ENCODE data around the gene GABBR2.

Gene GABBR2

DNA sequence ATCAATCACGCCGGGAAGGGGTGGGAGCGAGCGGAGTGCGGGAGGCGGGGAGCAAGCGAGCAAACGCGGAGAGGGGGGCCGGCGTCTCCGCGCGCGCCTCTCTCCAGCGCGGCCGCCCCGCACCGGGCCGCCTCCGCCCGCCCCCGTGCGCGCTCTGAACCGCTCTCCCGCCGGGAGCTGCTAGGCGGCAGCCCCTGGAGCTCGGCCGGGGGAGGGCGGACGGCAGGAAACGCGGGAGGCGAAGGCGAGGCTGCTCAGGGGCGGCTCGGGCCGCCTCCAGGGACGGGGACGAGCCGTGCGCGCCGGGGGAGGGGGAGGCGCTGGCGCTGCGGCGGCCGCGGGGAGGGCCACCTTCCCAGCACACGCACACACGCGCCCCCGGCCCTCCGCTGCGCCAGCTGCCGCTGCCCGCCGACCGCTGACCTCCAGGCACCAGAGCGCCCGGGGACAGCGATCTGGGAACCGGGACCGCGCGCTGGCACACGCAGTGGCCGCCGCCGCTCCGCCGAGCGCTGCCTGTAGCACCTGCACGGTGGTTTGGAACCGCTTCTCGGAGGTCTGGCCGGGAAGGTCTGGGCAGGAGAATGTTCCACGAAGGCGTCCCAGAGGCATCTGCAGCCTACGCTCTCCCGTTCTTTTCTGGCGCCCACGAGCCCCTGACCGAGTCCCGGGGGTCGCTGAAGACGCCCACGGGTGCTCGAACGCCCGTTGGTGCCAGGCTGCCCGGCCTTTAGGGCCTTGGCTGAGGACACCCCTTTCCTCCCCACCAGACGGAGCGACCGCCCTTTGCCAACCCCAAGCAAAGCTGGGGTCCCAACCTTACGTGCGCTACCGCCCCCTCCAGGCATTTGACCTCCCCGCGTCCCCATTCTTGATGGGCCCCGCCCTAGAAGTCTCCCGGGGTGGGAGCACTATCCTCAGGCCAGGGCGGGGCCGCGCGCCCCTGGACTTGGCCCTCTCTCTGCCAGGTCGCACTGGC is at the start of gene GABBR2:
Gene GABBR2, minus strand, starts transcription at position 3 of the 979 bp plus-strand sequence. CDS start 198 bp downstream, outside the sequence.
- DNase-seq (ENCODE audit: low read depth in 4 of 4, low spot score in 1 of 4), result no peak

DNA sequence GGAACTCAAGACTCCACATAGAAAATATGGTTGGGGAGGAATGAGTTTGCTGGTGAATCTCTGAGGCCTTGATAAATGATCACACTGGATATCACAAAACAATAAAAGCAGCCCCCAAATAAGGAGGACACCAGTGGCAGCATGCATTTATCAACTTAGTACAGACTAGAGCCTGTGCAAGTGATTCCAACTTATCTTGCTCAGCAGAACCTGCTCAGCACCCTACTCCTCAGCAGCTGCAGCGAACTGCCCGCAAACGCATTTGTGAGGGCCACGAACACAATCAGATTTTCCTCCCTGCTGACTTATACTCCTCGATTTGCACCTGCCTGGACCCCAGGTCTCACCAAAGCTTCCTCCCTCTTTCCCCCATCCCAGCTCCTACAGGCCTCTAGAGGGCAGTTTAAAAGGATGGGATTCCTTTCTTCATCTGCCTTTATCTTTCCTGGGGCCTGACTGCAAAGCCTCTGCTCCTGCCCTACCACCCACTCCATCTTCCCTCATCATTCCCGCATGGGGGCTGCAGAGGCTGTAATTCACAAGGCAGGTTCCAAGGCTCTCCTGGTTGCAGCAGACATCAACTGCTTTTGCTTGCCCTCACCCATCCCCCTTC is 46.4 kb upstream of the GABBR2 start:
- no peak for DNase-seq (ENCODE audit: low read depth in 4 of 4, low spot score in 1 of 4)

DNA sequence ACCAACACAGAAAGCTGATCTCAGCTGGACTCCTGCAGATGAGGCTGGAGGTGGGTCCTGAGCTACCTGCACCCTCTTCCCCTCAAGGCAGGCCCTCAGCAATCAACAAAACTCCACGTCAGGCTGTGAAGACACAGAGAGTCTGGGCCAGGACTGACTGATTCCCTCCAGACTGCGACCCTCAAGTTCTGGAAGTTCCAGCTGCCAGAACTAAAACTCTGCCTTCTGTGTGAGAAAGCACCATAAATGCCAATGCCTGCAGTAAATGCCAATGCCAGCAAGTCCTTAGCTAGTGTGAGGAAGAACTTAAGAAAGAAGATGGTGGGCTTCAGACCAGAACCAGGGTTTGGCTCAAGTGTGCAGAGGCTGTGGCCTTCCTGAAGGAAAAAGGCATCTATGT is 42.5 kb upstream of the GABBR2 start:
- DNase-seq (ENCODE audit: low read depth in 4 of 4, low spot score in 1 of 4), result no peak

DNA sequence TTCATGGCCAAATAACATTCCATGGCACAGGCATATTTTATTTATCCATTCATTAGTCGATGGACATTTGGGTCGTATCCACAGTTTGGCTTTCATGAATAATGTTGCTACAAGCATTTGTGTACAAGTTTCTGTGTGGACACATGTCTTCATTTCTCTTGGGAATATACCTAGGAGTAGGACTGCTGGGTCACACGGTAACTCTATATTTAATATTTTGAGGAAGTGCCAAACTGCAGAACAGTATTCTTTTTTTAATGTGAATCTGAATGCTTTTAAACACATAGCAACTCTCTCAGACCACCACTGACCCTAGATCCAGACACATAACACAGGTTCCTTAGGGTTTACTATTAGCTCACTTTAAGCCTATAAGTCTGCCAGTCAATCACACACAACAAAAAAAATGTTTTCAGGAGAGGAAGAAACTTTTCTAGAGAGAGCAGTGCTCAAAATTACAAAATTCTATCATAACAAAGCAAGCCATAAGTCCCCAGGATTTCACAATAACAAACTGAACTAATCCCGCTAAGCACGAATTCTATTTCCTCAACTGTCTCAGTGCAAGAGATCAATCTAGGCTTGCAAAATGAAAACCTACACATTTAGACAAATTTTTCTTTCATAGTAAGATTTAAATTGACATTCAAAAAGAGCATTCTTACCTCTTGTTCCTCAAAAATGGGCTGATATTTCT is 41.8 kb upstream of the GABBR2 start:
- DNase-seq (ENCODE audit: low read depth in 4 of 4, low spot score in 1 of 4), result no peak

DNA sequence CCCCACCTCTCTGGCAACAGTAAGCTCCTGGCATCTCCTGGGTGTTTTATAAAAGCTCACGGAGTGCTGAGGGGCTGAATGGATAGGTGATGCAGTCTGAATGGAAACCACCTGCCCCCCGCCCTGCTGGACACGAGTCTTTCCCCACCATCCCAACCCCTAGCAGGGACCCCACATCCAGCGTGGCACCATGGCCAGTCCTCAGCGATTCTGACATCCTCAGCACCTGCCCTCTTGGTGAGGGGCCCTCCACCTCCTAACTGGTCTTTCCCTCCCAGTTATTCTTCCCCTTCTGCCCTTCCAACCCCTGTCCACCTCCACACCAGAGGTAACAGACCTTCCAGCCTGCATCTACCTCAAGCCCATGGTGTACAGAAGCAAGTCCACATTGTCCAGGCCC is 38.7 kb upstream of the GABBR2 start:
- DNase-seq (ENCODE audit: low read depth in 4 of 4, low spot score in 1 of 4), result no peak

DNA sequence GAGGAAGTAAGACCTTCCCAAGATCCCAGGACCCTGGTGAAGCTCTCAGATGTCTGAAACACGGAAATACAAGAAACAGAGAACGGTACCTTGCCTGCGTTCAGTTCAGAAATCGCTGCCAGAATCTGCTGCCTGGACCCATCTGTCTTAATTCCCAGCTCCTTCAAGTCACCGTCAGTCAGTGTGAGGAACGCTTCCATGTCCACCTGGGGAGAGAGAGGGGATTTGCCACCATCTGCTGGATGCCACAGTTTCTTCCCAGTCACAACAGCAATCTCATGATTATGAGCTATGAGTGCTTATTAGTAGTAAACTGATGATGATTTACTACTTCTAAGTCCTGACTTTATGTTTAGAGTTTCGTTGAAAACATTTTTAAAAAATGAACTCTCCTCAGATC is 36.7 kb upstream of the GABBR2 start:
- no peak for DNase-seq (ENCODE audit: low read depth in 4 of 4, low spot score in 1 of 4)

DNA sequence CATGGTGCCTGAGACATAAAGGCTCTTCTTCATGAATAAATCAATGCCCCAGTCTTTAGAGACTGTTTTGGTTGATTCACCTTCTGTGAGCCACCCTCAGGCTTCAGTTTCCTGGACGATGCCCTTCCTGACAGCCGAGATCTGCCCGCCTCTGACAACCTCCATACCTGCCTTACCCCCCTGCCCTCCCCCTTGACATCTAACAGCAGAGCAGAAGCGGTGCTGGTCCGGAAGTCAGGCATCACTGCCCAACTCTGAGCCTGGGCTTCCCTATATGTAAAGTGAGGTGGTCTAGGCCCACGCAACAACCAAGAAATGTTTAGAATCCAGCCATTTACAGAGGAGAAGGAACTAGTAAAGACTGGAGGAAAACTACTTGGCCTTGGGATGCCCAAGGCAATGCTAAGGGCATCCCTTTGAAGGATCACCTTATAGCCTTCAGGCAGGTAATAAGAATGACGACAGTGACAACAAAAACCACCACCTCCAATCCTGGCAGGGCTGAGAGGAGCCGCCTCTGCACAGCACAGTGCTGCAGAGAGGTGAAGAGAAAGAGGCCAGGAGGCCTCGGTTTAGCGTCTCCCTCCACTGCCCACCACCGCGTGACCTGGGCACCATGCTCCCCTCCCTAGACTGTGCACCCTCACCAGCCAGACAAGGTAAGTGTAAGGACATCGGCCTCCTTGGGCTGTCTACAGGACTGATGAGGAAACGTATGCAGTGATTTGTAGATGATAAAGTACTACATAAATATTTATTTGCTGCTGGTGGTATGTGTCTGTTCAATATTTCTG is 35.3 kb upstream of the GABBR2 start:
- no peak for DNase-seq (ENCODE audit: low read depth in 4 of 4, low spot score in 1 of 4)

DNA sequence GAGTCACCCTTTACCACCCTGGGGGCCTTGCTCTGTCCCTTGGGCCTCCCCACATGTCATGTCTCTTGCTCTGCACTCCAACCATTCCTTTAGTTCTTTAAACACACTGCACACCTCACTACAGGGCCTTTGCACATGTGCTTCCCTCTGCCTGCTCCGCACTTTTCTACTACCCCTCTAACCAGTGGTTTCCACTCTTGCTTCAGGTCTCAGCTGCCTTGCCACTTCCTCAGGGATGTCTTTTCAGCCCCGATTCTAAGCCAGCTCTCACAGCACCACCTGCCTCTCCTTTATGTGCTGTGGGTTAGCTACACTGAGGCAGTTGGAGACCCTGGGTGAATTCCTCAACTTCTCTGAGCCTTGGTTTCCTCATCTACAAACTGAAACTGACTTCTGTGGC is 34.6 kb upstream of the GABBR2 start:
- no peak for DNase-seq (ENCODE audit: low read depth in 4 of 4, low spot score in 1 of 4)

DNA sequence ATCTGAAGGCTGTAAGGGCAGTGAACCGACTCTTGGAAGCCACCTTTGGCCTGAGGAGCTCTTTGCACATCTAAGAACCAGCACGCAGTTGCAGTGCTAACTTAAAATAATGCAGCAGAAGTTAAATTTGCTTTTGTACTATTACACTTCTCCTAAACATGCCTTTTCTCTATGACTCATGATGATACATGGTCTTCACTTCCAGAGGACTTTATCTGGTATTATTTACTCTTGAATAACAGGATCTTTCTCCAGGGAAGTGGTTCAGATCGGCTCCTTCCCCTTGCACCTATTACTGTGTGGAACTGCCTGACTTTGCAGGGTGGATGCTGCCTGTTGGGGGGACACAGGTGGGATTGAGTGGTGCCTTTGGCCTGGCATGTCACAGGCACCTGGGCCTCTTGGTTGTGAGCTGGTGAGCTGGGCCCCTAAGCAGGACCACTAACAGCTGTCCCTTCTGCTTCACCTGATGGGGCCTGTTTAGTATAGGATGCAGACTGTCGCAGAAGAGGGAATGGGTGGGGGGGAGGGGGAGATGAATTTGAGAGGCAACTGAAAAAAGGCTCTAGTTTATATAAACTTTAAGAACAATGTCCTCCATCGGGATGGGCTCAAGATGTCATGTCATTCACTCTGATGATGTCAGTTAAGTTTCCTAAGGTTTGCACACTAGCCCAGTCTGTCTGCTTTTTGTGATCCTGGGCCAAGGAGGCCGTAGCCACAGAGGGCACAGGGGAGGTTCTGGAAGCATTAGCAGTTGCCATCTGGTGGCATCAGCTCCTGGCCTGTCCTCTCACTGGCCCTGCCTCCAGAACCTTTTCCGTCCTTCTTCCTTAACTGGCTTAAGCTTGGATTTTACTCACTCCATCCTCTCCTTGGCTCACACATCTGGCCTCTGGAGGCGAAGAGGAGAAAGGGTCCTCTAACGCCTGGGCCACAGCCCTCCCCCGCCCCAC is 33.9 kb upstream of the GABBR2 start:
- DNase-seq (ENCODE audit: low read depth in 4 of 4, low spot score in 1 of 4), result no peak

DNA sequence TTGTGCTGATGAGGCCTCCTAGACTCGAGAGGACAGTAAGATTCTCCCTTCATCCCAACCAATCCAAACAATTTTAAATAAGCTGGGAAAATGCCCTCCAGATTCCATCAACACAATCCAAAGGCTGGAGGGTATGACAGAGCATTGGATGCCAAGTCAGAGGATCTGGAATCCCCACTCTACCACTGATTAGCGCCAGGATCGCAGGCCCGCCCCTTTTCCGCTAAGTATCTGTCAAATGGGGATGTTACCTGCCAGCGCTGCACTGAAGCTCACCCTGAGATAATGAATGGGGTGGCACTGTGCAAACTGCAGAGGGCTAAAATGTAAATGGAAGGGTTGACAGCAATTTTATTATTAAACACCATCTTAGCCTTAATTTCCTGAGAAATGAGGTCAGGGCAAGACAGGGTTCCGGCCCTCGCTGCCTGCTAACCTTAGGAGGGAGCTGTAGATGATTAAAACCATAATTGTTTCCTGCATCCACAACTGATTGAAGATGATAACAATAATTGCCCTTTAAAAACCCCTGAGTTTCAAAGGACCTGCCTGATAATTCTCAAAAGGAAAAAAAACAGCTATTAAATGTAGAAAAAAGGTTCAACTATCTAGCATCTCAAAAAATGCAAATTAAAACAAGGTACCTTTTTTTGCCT is 31.6 kb upstream of the GABBR2 start:
- no peak for DNase-seq (ENCODE audit: low read depth in 4 of 4, low spot score in 1 of 4)

DNA sequence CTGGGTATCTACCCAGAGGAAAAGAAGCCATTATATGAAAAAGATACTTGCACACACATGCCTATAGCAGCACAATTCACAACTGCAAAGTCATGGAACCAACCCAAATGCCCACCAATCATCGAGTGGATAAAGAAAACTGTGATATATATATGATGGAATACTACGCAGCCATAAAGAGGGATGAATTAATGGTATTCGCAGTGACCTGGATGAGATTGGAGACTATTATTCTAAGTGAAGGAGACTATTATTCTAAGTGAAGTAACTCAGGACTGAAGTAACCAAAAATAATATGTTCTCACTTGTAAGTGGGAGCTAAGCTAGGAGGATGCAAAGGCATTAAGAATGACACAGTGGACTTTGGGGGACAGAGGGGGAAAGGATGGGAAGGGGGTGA is 30.0 kb upstream of the GABBR2 start:
- no peak for DNase-seq (ENCODE audit: low read depth in 4 of 4, low spot score in 1 of 4)

DNA sequence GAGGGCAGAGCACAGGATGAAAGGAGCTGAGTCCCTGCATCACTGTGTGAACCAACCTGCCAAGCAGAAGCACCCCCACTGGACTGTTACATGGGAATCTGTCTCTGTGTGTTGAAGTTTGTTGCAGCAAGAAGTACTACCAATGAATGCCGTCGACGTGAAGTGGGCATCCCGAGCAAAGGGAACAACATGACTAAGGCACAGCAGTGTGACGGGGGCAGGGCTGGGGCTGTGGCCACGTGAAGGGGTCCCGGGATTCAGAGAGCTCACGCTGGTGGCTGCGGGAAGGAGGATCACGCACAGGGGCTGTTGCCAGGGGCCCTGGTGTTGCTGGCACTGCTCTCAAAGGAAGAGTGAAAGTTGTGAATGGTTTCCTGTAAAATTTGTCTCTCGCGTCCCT is 27.5 kb upstream of the GABBR2 start:
- no peak for DNase-seq (ENCODE audit: low read depth in 4 of 4, low spot score in 1 of 4)

DNA sequence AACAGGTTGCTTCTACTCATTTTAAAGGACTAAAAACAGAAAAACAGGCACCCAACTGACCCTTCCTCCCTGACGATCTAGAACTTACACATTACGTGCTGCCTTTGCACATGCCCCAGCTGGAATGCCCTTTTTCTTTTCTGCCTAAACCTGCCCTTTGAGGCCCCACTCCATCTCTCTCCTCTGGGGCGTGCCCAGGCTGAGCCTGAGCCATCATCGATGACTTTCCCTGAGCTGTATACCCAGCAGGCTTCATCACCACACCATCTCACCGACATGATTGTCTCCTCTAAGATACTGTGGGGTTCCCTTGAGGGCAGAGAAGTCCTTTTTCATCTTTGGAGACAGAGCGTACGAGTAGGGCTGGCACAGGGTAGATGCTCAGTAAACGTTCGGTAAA is 24.1 kb upstream of the GABBR2 start:
- no peak for DNase-seq (ENCODE audit: low read depth in 4 of 4, low spot score in 1 of 4)

DNA sequence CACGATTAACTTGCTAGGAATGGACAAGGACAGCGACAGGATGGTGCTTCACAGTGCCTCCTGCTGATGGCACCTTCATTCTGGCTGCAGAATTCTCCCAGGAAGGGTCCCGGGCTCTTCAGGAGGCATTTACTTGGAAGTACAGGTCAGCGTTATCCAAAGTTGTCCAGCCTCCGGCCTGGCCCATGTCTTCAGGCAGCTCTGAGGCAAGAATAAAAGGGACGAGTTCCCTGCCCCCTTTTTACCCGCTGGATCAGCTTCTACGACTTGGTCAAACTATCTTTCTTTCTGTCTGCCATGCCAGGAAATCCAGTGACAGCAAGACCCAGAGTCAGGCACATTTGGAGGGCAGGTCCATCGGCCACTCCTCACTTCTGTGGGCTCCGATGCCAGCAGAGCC is 23.4 kb upstream of the GABBR2 start:
- DNase-seq (ENCODE audit: low read depth in 4 of 4, low spot score in 1 of 4), result no peak

DNA sequence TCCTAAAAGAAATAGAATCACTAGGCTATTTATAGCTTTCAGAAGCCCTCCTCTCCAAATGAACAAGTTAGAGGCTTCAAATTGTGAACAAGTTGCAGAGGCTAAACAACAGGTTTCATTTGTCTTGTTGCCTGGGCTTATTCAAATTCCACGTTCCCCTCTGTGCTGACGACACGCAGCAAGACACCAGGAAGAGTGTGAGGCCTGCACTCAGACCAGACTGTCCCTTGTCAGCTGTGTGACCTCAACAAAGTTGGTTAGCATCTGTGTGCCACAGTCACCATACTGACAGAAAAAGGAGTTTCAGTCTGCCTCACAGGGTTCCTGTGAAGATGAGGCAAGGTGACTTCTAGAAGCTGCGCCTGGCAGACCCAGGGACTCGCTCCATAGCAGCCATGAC is 22.1 kb upstream of the GABBR2 start:
- no peak for DNase-seq (ENCODE audit: low read depth in 4 of 4, low spot score in 1 of 4)

DNA sequence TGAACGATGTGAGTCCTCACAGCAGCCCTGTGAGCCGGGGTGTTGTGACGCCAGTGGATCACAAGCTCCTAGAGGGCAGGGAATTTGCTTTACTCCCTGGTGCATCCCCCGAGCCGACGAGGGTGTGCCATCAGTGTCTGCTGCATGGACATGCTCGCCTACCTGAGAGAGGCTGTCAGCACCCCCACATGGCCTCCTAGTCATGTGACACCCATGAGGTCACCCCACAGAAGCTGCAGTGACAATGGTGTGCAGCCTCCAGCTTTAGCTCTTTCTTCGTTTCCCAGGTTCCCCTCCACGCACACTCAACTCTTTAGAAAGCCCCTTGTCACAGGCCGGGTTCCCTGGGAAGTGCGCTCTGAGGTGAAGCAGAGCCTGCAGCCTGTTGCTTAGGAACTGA is 19.8 kb upstream of the GABBR2 start:
- DNase-seq (ENCODE audit: low read depth in 4 of 4, low spot score in 1 of 4), result no peak

DNA sequence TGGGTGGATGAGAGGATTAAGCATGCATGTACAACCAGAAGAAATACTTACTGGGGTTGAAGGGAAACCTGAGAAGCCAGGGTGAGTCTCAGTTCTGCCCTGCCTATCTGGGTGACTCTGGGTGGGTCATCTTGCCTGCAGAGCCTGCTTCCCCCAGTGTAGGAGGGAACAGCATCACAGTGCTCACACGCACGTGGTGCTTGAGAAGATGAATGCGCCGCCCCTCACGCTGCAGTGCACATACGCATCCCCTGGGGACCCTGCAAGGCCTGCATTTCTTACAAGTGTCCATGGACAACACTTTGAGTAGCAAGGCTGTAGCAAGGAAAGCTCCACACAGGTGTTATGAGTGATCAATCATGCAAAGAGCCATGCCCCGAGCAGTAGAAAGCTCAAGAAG is 18.7 kb upstream of the GABBR2 start:
- no peak for DNase-seq (ENCODE audit: low read depth in 4 of 4, low spot score in 1 of 4)

DNA sequence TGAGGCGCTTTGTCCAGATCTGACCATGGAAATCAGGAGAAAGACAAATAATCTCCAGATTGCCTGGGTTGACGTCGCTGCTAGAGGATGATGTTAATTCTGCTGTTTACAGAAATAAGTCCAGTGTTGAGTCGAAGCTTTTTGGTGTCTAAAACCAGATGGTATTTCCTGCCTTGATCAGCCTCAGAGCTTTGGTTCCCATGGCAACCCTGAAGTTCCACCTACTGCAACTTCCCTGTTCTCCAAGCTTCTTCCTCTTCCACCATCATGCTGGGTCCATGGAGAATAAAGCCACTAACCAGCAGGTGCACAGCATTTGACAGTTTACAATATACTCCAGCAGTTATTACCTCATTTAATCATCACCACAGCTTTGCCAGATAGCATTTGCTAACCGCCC is 18.0 kb upstream of the GABBR2 start:
- no peak for DNase-seq (ENCODE audit: low read depth in 4 of 4, low spot score in 1 of 4)

DNA sequence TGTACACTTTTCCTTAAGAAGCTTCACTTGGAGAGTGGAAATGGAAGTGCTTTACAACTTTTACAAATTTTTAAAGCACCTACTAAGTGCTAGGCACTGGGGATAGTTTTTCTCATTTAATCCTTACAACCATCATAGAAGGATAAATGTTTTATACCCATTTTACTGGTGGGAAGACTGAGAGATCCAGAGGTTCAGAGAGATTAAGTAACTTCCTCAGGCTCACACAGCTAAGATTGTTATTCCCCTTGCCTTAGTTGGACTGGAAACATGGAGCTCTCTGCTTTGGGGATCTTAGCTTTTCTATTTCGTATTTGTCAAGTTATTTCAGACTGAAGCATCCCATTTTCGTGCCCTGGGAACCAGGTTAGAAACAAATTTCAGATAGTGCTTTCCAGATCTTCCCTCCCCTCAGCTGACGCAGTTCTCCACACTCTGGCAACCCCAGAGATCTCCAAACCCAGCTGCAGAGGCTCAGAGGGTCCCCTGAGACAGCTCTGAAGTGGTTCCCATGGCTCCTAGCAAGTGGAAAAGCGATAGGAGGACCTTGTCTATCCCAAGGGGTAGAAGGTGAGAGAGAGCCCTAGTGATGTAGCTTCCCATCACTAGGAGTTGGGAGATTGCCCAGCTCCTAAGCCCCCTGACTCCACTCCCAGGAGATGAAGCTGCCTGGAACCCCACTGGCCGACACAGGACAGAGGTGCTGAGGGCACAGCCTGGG is 16.2 kb upstream of the GABBR2 start:
- no peak for DNase-seq (ENCODE audit: low read depth in 4 of 4, low spot score in 1 of 4)
